Measurements from ENCODE around the gene CLK3.
"Not testable (repeated sequence)": the region's sequence is repeated elsewhere in the genome, so short reads cannot be mapped to it uniquely, and the experiment has no call there.

Gene CLK3

GRCh38 chr15:74621936-74622335 is 6.3 kb downstream of the CLK3 start:
- DNase-seq = no peak

DNA sequence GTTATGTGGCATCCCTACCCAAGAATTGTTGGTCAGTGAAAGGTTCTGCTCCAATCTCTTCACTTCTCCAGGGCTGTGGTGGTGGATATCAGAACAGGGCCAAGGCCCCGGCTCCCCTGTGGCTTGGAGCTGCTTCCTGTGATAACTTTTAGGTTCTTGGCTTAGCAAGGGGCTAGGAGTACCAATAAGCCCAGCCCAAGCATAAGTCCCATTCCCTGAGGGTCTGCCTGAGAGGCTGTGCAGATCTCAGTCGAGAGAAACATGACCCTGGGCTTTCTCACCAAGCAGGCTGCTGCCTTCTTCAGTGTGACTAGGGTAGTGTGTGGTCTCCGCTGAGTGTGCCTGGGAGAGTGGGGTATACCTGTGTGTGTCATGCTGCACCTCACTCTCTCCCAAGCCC is 7.1 kb downstream of the CLK3 start:
- no peak for DNase-seq

DNA sequence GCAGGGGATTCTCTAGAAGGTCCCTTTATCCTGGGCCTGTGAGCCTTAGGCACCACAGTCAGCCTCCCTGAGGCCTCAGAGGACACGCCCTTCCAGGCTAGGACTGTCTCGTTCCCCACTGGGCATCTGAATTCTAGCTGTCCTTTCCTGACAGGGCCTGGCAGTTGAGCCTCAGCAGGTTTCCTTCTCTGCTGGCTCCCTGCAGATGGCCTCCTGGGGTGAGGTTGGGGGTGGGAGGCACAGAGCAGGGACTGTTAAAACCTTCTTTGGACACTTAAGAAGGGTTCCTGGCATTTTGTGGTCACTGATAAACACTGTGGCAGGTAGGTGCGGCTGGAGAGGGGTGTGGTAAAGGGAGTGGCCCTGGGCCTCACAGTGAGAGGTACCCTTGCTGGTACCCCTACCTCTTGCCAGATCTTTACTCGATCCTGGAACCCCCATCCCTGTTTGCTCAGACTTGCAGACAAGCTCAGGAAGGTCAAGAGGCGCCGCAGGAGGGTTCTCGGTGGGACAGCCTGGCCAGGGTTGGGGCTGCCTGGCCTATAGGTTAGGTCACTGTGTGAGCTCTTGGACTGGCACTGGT is 8.5 kb downstream of the CLK3 start:
- DNase-seq = no peak

DNA sequence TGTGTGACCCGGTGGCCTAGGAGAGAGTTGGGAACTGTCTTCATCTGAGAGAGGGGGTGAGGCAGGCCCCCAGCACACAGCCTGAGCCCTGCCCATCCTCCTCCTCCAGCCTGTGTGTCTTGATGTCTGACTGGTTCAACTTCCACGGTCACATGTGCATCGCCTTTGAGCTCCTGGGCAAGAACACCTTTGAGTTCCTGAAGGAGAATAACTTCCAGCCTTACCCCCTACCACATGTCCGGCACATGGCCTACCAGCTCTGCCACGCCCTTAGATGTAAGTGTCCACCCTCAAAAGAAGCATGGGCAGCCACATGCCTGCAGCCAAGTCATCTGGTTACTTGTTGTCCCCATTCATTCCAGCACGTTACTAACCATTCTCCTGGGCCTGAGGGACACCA is 10.1 kb downstream of the CLK3 start:
- no peak for DNase-seq

DNA sequence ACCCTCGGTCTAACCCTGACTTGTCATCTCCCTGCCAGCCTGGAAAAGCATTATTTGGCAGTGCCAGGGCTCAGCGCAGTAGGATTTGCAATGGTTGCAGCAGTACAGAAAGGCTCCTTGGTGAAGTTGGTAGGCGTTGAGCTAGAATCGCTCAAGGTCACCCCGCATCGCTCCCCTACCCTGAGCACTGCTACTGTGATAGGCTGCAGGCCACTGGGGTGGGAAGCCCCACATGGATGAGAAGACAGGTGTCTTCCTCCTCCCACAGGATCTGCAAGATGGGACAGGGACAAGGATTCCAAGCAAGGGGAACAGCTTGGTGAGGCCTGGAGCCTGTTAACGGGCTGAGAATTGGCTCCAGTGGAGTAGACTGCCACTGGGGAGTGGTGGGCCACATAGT is 10.7 kb downstream of the CLK3 start:
- no peak for DNase-seq

DNA sequence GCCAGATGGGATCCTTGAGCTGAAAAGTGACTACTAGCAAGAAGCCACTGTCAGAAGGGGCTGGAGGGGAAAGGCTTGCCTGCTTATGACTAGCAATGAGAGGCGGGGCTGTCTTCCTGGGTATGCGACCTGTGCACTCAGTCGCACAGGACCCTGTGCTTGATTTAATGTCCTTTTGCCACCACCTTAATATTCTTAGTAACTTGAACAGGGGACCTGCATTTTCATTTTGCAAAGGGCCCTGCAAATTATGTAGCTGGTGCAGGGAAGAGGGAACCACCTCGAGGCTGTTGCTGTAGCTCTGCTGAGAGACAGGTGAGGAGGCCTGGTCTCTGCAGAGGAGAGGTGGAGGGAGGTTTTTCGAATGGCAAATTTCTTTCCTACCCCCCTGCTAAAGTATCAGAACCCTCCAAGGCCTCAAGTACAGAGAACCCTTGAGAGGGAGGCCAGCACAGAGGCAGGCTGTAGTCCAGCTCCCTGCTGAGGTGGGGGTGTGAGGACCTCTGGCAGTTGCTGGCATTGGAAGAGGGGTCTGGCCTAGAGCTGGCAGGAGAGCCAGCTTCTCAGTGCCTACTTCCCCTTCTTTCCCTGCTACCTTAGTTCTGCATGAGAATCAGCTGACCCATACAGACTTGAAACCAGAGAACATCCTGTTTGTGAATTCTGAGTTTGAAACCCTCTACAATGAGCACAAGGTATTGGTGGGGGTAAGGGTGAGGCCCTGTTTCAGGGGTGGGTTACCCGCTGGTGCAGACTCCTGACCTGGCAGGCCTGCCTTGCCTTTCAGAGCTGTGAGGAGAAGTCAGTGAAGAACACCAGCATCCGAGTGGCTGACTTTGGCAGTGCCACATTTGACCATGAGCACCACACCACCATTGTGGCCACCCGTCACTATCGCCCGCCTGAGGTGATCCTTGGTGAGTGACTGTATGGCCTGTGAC is 11.4 kb downstream of the CLK3 start:
- no peak for DNase-seq

- no peak for DNase-seq
Observed at GRCh38 chr15:74627766-74628165, 12.1 kb downstream of the CLK3 start.

GRCh38 chr15:74628199-74628598 is 12.6 kb downstream of the CLK3 start:
- DNase-seq = no peak

GRCh38 chr15:74628949-74629348 is 13.3 kb downstream of the CLK3 start:
- DNase-seq = no peak

DNA sequence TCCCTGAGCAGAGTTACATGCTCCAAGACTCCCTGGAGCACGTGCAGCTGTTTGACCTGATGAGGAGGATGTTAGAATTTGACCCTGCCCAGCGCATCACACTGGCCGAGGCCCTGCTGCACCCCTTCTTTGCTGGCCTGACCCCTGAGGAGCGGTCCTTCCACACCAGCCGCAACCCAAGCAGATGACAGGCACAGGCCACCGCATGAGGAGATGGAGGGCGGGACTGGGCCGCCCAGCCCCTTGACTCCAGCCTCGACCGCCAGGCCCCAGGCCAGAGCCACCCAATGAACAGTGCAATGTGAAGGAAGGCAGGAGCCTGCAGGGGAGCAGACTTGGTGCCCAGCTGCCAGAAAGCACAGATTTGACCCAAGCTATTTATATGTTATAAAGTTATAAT is 14.1 kb downstream of the CLK3 start:
- not testable (repeated sequence) for DNase-seq

DNA sequence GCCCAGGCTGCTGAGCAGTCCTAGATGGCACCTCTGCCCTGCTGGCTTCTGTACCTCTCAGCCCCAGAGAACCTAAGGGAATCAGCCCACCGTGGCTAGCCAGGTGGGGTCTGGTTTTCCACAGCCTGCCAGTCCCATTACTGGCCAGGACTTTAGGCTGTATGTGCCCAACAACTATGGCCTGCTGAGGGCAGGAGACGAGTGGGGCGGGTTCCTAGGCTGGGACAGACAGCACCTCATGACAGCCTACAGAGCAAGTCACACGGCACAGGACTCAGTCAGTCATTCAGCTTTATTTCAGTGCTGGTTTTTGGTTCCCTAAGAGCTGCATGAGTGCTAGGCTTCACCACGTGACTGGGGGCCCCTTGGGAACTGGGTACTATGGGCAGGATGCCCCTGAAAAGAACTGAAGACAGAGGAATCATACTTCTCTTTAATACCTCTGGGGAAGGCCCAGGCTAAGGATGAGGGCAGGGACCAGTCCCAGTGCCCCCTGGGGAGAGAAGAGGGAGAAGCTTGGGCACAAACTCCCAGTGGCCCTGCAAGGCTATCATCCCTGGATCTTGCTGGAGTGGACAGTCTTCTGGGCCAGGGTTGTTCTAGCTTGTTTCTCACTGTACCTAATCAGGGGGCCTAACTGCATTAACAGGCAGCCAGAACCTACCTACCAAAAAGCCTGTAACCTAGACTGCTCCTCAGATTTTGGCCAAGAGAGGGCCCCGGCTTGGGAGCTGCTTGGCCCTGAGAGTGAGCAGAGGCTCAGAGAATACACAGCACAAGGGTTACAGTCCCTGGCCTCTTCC is 14.8 kb downstream of the CLK3 start:
- no peak for DNase-seq

GRCh38 chr15:74631087-74631385 is 15.4 kb downstream of the CLK3 start:
- DNase-seq = no peak

GRCh38 chr15:74631408-74631807 is 15.8 kb downstream of the CLK3 start:
- DNase-seq = no peak

DNA sequence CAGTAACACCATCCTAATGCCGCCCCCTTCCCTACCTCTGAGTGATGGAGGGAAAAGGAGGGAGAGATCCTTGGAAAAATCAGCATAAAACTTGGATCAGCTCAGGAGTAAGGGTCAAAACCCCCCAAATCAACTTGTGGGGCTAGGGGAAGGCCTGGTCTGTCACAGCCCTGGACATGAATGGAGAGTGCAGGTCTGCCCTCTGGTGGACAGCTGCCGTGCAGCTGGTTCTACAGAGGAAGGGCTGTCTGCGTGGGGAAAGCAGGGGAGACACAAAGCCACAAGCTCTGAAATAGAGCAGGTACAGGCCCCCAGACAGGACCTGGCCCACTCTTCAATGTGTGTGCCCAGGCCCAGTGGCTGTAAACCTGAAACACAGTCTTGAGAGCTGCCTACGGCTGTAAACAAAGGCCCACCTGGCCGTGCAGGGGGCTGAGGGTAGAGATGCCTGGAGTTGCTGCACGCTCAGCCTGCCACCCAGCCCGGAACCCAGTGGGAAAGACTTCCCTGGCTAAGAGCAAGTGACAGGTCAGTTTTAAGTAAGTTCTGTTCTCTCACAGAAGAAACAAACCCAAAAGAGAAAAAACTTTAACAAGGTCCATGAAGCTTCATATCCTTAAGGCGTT is 16.4 kb downstream of the CLK3 start:
- peak; percentile 42 for DNase-seq

GRCh38 chr15:74632601-74633000 is 17.0 kb downstream of the CLK3 start:
- no peak for DNase-seq

GRCh38 chr15:74633781-74634180 is 18.1 kb downstream of the CLK3 start:
- DNase-seq = no peak

DNA sequence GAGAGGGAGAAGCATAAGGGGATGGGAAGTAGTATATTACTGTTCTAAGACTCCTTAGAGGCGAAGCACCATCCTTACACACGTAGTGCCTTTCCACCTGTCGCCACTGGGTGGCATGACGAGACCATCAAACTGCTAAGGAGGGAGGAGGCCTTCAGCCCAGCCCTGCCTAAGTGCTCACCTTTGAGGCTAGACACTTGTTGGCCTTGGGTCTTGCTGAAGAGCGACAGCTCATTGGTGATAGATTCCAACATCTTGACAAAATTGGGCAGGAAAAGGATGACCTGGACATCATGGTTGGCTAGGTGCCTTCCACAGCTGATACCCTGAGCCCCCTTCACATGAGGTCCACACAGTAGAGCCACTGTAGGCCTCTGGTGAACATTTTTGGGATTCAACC is 19.6 kb downstream of the CLK3 start:
- DNase-seq = peak; percentile 57

- no peak for DNase-seq
Observed at GRCh38 chr15:74636984-74637383, 21.3 kb downstream of the CLK3 start.

DNA sequence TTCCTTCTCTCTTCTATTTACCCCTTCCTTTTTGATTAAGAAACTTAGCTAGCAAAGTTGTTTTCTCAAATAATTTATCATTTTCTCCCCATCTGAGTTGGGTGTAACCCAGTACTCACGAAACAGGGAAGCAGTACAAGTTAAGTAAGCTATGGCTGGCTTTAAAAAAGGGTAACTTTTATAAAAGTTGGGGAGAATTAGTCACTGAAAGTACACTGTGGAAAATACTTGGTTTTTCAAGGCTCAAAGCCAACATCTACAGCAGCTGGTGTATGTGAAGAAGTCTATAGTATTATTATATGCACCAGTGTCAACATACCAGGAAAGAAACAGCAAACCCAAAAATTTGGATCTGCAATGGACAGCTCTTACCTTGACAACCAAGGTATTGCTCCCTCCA is 25.5 kb downstream of the CLK3 start:
- DNase-seq = no peak

DNA sequence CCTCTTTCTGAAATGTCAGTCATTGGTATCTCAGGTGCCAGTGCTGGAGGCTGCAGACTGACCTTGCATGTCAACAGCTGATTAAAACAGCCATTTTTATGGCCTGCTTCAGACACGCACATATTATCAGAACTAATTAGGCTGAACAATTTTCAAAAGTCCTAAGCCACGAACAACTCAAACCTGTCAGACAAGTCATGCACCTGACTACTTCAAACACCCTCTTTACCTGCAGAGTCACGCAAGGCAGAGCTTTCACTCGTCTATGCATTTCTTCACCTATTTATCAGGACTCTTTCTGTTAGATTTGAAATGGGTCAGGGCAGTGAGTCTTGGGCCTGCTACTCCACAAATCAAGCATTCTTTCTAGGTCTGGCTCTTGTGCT is 26.7 kb downstream of the CLK3 start:
- DNase-seq = no peak

GRCh38 chr15:74642734-74643664 is 27.4 kb downstream of the CLK3 start:
- no peak for DNase-seq

DNA sequence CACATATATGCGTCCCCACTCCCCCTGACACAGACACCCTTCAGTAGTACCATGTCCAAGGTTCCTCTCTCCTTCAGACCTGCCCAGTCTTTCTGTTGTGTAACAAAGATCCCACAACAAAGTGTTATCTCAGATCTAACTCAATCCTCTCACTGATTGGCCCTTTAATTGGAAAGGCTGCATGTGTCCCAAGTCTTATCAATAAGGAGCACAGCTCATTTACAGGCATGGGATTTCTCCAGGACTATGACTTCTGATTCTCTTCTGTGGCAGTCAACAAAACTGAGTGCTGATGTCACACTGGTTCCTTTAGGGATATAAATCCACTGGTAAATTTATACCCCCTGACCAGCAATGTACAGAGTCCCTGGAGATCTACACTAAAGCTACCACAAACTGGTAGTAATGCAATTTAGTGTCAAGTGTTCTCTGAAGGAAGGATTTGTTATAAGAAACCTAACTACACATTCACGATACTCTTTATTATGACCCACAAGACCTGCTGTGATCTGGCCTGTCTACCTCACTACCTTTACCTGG is 28.1 kb downstream of the CLK3 start:
- DNase-seq = no peak

Data from T-helper 9 cell (primary cell).